HG02610 (cell line): Measurements from ENCODE around the gene PDE3A.

Experiments used
- ATAC-seq: cut with Tn5 transposase; IDR thresholded peaks from one replicate; pipeline ENCODE4 v1.9.1; 2021; ENCODE audit warnings: mild to moderate bottlenecking, moderate library complexity; ENCODE audit not compliant: unreplicated experiment

Gene PDE3A

DNA sequence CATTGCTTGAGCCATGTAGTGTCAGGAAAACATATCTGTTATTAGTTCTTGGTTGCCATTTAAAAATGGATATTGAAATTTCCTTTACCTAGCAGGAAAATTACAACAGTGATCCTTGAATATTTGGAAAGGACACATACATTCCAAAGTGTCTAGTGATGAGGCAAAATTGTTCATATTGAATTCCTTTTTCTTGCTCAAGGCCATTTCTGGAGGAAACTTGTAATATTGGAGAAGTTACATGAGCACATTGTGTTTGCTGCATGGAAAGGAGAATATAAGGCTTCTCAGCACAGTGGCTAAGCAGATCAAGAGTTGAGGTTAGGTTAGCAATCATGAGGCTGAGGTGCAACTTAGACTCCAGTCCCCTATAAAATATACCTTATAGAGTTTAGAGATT, 121.9 kb downstream of the PDE3A start:
- ATAC-seq, result no peak

DNA sequence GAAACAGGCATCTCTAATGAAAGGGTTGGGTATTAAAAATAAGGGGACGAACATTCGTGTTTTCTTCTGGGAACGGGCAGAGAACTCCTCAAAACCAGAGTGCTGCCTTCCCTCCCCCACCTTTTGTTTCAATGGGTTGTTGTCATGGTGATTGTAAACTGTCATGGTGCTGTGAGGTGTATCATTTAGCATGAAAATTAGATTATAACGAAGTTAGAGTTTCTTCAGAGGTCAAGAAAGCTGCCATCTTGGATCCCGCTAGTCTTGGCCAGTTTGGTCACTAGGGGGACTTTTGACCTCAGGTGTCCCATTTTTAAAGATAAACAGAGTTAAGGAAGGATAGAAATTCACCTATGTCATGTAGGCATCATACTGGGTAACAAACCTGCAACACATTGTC, 123.0 kb downstream of the PDE3A start:
- no peak for ATAC-seq

DNA sequence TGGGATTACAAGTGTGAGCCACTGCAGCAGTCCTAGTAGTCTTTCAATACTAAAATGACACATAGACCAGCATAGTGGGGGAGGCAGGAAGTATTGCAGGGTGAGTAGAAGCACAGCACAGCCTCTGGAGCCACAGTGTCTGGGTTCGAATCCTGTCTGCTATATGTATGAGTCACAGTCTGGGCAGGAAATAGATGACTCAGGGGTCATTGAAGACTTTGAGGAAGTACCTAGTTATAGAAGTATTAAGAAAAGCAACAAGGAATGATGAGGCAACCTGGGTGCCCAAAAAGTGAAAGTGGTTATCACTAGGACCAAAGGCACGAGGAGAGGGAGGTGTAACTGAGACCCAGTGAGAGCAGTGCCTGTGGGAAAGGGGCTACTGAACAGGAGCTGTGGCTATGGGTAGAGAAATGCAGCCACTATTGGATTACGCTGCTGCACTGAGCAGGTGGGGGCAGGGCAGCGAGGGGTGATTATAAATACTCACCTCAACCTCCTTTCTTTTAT, 124.0 kb downstream of the PDE3A start:
- ATAC-seq, result peak; percentile 82

DNA sequence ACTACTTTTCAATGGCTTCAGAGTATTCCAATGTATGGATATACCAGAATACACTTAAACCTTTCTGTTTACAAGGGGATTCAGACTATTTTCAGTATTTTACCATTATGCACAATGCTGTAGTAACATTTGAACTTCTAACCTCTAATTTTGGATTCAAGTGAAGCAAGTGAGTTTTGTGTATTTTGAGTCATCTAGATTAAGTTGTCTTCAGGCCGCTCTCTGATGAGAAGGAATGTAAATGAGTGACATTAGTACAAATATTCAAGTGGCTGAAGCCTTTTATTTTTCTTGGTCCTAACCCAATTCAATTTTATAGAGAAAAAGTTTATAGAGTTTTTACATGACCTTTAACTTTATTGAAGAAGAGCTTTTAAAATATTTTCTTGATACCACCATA, 125.6 kb downstream of the PDE3A start:
- no peak for ATAC-seq

DNA sequence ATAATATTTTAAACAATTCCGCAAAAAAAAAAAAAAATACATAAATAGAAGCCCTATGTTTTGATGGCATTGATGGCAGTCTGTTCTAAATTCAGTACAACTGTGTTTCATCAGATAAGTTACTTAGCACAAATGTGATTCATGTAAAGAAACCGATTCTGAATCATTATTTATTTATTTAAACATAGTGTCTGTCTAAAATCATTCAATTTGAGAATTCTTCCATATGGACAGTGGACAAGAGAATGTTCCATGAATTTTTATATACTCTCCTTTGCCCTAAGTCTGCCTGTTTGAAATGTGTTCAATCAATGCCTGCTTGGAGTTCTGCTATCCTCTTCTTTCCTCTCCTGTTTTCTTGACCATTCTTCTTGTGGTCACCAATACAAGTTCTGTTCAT, 126.5 kb downstream of the PDE3A start:
- no peak for ATAC-seq

DNA sequence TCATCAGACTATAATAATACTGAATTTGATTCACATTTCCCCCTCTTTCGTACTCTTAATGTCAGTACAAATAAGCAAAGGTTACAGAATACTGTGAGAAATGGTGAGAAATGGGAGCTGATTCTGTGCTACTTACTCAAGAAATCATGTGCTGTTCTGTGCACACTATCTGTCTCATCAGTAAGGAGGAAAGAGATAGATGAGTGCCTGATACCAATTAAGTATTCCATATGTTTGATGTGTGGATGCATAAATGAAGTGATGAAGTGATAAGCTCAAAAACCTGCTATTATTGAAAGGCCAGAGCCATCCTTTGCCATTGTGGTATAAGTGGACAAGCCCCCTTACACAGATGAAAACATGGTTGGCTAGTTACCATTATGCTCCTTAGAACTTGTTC, 127.7 kb downstream of the PDE3A start:
- ATAC-seq, result no peak

DNA sequence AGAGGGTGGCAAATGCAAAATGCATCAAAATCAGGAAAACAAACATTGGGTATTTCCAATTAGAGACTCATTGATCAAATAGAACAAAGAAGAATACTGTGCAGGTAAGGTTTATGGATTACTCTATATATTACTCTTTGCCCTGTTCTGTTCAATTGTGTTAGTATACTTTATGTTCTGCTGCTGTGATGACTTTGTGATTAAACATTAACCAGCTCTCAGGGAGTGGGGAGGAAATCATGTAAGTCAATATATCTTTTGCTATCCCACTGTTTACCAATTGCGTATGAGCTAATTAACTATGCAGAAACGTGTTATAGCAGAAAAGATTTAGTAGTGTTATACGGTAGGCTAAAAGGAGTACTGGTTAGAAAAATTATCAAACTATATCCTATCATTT, 129.4 kb downstream of the PDE3A start:
- ATAC-seq, result no peak

DNA sequence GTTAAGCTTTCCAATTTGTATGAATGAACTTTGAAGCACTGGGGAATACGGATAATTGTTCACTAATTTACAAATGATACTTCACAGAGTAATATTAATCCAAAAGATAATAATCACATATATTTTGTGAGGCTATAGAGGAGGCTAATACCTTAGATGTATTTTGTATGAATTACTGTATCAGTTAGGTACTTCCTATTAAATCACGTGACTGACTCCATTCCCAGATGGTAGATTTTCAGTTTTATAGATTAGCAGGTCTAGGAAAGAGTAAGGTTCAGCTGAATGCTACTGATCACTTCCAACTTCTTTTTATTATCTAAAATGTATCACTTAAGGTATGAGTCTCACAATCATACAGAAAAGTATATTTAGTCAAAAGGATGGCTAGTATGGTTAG, 133.6 kb downstream of the PDE3A start:
- no peak for ATAC-seq

DNA sequence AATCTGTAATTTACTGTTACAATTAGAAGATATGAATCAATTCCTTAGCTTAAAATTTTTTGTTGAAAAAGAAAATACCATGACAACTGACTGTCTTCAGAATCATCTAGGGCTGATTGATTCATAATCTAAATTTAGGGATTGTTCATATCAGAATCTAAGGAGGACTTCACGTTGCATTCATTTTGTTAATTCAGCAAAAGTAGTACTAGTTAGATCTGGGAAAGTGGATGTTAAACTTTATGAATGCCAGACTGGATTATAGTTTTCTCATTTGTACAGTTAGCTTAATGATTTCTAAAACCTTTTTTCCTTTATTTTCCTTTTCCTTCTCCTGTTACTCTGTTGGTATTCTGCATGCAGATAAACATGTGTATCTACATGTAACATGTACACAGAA, 135.5 kb downstream of the PDE3A start:
- no peak for ATAC-seq

DNA sequence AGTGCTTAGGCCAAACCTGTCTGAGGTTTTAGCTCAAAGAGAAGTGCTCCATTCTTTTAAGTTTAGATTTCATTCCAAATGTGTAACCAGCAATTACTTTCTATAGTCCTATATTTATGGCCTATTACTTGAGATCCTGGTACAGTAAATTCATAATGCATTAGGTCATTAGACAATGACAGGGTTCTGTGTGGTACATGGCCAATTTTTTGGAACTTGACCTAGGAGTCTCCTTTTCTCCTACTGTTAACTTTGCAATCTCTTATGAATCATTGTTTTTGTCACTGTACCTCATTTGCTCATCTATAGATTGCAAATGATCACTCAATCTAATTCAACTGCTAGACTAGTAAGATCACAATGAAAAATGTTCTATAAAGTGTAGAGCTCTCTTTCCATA, 136.7 kb downstream of the PDE3A start:
- no peak for ATAC-seq

DNA sequence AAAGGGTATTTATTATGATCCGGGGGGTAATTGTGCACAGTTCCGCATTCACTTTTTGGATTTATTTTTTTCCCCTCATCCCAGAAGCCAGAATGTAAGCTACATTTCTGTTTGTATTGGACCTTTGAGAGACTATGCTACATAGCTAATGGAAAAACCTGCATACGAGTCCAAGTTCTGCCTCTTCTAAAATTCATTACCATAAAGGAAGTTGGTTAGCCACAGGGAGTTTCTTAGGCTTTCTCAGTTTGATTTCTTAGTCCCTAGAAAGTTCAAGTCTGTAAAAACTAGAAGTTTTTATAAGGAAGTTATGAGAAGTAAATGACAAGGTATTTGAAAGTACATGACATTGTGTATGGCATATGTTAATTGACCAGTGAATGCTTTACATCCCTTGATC, 138.7 kb downstream of the PDE3A start:
- ATAC-seq, result no peak

DNA sequence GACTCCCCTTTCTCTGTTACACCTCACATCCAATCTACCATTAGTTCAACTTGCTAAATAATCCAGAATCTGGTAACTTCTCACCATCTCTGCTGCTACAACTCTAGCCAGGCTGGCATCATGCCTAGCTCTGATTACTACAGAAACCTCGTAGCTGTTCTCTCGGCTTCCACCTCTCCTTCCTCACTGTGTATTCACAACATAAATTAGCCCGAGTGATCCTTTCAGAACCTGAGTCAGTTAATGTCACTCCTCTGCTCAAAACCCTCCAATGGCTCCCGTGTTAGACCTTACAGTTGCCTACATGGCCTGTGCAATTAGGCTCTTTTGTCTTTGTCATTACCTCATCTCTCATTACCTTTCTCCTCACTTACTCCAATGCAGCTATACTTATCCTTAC, 139.4 kb downstream of the PDE3A start:
- ATAC-seq, result no peak

DNA sequence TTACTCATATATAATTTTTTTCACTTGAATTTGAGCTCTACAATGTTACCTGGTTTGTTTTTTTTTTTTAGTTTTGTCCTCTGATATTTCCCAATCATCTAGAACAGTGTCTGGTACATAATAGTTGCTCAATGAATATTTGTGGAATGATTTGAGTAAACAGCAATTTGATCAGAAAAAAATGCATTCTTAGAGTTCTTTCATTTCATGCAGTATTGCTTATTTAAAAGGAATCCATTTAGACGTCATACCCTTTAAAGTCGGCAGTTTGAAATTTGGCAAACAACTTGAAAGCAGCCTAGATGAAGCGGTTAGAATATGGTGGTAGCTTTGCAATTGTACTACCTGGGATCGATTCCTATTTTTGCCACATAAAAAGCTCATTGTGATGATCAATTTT, 140.0 kb downstream of the PDE3A start:
- no peak for ATAC-seq

DNA sequence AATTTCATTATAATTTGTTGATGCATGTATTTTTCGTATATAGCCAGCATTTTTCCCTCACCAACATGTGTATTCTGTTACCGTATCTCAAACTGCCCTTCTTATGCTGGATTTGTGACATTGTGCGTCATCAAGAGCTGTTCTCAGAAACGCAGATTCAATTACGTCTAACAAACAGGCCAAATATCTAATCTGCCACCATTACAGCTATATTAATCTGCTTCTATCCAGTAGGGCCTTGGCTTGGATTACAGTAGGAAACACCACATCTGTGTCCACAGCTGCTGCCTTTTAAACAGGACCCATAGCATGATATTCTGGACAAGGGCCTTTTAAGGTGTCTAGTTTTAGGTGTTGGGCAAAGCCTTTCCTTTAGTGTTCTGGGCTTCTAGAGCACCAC, 140.6 kb downstream of the PDE3A start:
- no peak for ATAC-seq

DNA sequence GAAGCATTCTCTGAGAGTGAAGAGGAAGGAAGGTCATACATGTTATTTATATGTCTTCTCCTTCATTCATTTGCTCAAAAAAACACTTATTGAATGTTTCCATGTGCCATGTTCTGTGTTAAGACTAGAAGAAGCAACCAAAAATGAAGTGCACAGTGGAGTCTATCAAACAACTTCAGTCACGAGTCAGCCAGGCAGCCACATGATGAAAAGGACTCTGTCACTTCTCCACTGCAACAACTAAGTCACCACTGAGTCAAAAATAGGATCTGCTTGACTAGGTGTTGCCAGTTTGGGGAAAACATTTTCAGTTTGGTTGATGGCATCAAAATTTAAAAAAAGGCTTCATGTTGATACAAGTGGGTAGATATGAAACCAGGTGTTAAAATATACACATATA, 142.5 kb downstream of the PDE3A start:
- no peak for ATAC-seq

DNA sequence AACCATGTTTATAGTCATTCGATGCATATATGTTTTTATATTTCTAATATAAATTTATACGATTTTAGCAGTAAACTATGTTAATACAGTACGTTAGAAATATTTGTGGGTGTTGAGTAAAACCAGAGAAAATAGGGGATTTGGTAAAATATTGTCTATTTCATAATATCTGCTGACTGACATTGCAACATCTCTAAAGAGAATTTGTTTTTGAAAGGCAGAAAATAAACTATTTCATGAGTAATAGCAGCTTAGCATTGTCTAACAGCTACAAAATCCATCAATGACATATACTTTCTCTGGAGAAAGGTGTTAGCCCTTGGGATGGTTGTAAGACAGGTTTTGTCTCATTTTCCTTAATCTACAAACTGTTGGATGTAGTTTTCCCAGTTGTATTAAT, 144.9 kb downstream of the PDE3A start:
- no peak for ATAC-seq

DNA sequence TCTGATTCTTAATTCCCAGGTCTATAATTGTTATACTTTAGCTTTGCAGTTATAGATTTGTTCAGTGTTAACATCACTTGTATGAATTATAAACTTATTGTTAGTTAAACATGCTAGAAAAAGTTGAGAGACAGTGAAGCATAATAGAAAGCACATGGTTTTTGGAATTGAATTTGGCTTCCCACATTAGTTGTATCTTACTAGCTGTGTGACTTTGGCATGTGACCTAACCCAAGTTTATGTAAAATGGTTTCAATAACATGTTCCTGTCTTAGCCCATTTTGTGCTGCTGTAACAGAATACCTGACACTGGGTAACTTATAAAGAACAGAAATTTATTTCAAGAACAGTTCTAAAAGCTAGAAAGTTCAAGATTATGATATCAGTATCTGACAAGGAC, 146.3 kb downstream of the PDE3A start:
- no peak for ATAC-seq

DNA sequence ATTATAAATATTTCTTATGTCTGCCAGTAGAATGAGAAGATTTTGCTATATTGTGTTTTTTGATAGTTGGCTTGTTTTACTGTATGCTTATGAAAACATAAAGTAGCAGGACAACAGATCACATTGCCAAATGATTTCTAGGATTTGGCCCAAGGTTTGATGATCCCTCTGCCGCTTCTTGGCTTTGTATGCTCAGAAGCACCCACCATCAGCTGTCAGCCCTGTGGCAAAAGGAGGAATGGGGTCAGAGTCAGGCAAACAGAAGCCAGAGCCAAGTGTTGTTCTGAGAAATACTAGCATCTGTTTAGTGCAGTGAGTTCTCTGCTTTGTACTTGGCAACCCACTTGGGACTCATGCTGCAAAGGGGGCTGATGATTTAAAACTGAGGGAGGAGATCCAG, 152.2 kb downstream of the PDE3A start:
- no peak for ATAC-seq

DNA sequence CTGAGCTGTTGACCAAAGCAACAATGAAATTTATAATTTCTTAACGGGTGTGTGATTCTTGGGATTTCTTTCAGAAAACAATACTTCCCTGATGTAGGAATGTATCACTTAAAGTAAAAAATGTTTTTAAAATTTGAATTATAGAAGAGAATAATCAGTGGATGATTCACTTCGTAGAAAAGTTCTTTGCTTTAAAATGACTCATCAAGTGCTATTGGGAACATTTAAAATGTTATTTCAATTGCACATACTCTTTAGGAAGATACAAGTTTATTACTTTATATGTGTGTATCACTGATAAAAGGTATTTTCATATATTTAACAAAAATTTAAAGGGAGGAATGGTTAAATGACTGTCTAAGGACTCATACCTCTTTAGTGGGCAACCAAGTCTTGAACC, 155.3 kb downstream of the PDE3A start:
- no peak for ATAC-seq

DNA sequence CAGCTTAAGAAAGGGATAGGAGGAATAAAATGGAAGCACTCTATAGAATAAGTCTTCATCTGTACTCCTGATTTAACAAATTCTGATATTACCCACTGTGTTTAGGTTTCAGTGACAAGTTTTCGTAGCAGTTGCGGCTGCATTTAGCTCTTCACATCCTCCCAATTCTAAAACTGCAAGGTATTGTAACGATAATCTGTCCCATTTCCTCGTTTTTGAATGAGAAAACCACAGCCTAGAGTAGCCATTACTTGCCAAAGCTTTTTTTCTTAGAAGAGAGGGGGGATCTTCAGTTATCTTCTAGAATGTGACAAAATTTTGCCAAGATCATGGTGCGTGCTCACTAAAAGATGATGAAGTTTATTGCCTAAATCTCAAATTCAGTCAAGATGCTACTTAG, 155.8 kb downstream of the PDE3A start:
- ATAC-seq, result no peak

DNA sequence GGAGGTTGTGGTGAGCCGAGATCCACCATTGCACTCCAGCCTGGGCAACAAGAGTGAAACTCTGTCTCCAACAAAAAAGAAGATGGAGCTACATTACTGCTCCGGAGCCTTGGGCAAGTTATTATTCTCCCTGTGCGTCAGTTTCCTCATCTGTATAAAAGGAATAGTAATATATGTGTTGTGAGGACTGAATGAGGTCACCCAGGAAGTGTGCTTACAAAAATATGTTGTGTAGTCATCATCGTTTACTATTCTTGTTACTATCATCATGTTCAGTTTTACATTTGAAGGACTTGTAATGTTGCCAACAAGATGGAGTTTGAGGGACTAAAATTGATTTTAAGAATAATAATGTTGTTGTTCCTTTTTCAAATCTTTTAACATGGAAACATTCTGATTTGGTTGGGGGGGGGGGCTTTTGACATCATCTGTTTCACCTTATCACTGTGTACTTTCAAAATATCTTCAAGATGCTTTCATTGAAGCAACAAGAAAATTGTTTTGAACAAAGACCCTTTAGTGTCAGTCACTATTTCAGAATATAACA, 156.8 kb downstream of the PDE3A start:
- ATAC-seq, result no peak

DNA sequence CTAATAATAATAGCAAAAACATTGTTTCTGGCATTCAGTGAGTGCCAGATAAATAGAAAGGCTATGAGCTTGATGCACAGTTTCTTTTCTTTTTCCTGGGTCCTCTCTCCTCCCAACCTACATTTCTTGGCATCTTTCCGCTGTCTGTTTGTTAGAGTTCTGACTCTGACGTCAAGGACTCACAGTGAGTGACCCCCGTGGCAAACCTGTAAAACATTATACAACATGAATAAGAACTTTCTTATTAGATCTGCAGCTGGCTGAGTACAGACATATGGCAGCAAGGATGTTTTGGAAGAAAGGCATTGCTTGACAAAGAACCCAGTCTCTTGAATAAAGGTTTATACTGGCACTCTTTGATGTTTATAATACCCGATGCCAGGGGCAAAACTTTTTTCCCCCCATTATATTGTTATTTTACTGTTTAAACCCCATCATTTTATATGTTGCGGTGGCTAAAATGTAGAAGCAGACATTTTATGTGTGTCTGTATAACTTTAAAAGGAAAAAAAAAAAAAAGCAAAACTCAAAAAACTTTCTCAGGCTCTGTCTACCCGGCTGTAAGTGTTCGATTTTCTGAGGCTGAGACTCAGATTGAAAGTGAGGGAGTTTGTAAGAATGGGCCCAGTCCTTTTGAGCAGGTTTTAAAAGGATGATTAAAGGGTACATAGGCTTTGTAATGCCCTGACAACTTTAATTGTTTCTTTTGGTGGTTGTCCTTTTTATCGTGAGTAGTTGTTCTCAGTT, 159.3 kb downstream of the PDE3A start:
- no peak for ATAC-seq

DNA sequence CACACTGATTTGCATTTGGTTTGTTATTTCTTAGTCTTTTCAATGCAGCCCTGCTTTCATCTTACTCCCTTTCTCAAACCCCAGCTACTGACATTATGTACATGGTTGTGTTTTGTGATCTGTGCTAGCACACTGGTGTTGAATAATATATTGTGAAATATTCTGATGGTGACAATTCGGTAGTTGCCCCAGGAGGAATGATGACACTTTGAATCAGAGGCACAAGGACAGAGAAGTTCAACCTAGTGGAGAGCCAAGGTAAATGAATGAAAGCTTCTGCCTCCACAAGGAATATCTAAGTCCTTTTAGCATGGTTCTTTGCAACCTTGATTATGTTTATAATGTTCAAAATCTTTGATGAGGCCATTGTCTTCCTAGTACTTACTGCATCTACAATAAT, 159.9 kb downstream of the PDE3A start:
- ATAC-seq, result no peak
